HG02884 (cell line): ENCODE results near the gene ADD2.

Experiments used
- ATAC-seq: cut with Tn5 transposase; IDR thresholded peaks from one replicate; pipeline ENCODE4 v1.9.1; 2021; ENCODE audit warnings: mild to moderate bottlenecking, moderate library complexity; ENCODE audit not compliant: unreplicated experiment

Gene ADD2

GRCh38 chr2:70705160-70705850 is 62.7 kb downstream of the ADD2 start:
- ATAC-seq, result no peak

- ATAC-seq, result no peak
Observed at GRCh38 chr2:70703900-70704549, 64.0 kb downstream of the ADD2 start.

- ATAC-seq, result no peak
Observed at GRCh38 chr2:70702711-70703395, 65.1 kb downstream of the ADD2 start.

- no peak for ATAC-seq
Observed at GRCh38 chr2:70698847-70699246, 69.2 kb downstream of the ADD2 start.

GRCh38 chr2:70697603-70698383 is 70.2 kb downstream of the ADD2 start:
- ATAC-seq, result no peak

GRCh38 chr2:70696142-70696541 is 71.9 kb downstream of the ADD2 start:
- no peak for ATAC-seq

- no peak for ATAC-seq
Observed at GRCh38 chr2:70692256-70692655, 75.7 kb downstream of the ADD2 start.

- ATAC-seq, result no peak
Observed at GRCh38 chr2:70691497-70692140, 76.4 kb downstream of the ADD2 start.

GRCh38 chr2:70690846-70691245 is 77.2 kb downstream of the ADD2 start:
- no peak for ATAC-seq

- ATAC-seq, result no peak
Observed at GRCh38 chr2:70688427-70688826, 79.6 kb downstream of the ADD2 start.

- no peak for ATAC-seq
Observed at GRCh38 chr2:70687461-70687795, 80.6 kb downstream of the ADD2 start.

GRCh38 chr2:70686577-70687460 is 81.2 kb downstream of the ADD2 start:
- no peak for ATAC-seq

GRCh38 chr2:70685771-70686171 is 82.2 kb downstream of the ADD2 start:
- no peak for ATAC-seq

GRCh38 chr2:70684846-70685622 is 83.0 kb downstream of the ADD2 start:
- no peak for ATAC-seq

- no peak for ATAC-seq
Observed at GRCh38 chr2:70683455-70683854, 84.5 kb downstream of the ADD2 start.

GRCh38 chr2:70680735-70681134 is 87.3 kb downstream of the ADD2 start:
- no peak for ATAC-seq

- ATAC-seq, result no peak
Observed at GRCh38 chr2:70679259-70679658, 88.7 kb downstream of the ADD2 start.

- ATAC-seq, result no peak
Observed at GRCh38 chr2:70678576-70679143, 89.3 kb downstream of the ADD2 start.
